GM18498 (cell line): ENCODE results near the gene SARDH.

Experiments
- ATAC-seq: cut with Tn5 transposase; IDR thresholded peaks from one replicate; pipeline ENCODE4 v1.9.1; 2021; ENCODE audit warnings: mild to moderate bottlenecking, moderate library complexity; ENCODE audit not compliant: unreplicated experiment

SARDH gene

GRCh38 chr9:133654736-133655657 lies 83.2 kb downstream of the SARDH start:
- ATAC-seq = no peak

GRCh38 chr9:133653638-133654037 lies 84.5 kb downstream of the SARDH start:
- no peak for ATAC-seq

- no peak for ATAC-seq
Observed at GRCh38 chr9:133650026-133650425, 88.1 kb downstream of the SARDH start.

GRCh38 chr9:133649194-133649593 lies 89.0 kb downstream of the SARDH start:
- no peak for ATAC-seq

GRCh38 chr9:133647765-133648469 lies 90.2 kb downstream of the SARDH start:
- ATAC-seq = no peak

- no peak for ATAC-seq
Observed at GRCh38 chr9:133647148-133647547, 91.0 kb downstream of the SARDH start.

GRCh38 chr9:133645021-133645765 lies 93.0 kb downstream of the SARDH start:
- ATAC-seq = no peak

GRCh38 chr9:133643978-133644760 lies 94.0 kb downstream of the SARDH start:
- no peak for ATAC-seq

- ATAC-seq = no peak
Observed at GRCh38 chr9:133643362-133643755, 94.8 kb downstream of the SARDH start.

- ATAC-seq = no peak
Observed at GRCh38 chr9:133642708-133643361, 95.3 kb downstream of the SARDH start.

GRCh38 chr9:133641861-133642595 lies 96.1 kb downstream of the SARDH start:
- no peak for ATAC-seq

- no peak for ATAC-seq
Observed at GRCh38 chr9:133641396-133641655, 96.8 kb downstream of the SARDH start.

GRCh38 chr9:133640580-133641395 lies 97.4 kb downstream of the SARDH start:
- no peak for ATAC-seq

- no peak for ATAC-seq
Observed at GRCh38 chr9:133640160-133640559, 98.0 kb downstream of the SARDH start.

- ATAC-seq = no peak
Observed at GRCh38 chr9:133639613-133640012, 98.5 kb downstream of the SARDH start.

GRCh38 chr9:133638711-133639110 lies 99.4 kb downstream of the SARDH start:
- no peak for ATAC-seq

GRCh38 chr9:133638076-133638475 lies 100.1 kb downstream of the SARDH start:
- ATAC-seq = no peak

- no peak for ATAC-seq
Observed at GRCh38 chr9:133637451-133638055, 100.6 kb downstream of the SARDH start.
